IMR-90 (cell line): ENCODE measurements around the gene GALNT8. TPM values are rescaled to one million over a fixed set of nuclear protein-coding genes. Genes with fewer than 3 reads are reported as not detected.

ENCODE experiments used
- ATAC-seq: fragments of 200-7000 bp; cut with Tn5 transposase; 2 replicates; pipeline ENCODE4 v1.9.1; 2020; ENCODE audit warnings: low read depth, mild to moderate bottlenecking, moderate library complexity
- BruUV-seq: library from RNA; stranded (reverse); fragments of 400-500 nt; replicated peaks from 2 replicates; lab custom pipeline; 2021; lab: Mats Ljungman, UMichigan
- CTCF ChIA-PET: fragments of 300-600 bp; formaldehyde crosslinking; extraction: SDS; loops from one replicate; lab custom pipeline; 2021; ENCODE audit warnings: antibody characterized with exemption; lab: Yijun Ruan, JAX
- POLR2A ChIA-PET: fragments of 300-600 bp; sonication (Branson Sonifier 250); formaldehyde crosslinking; loops from one replicate; lab custom pipeline; 2022; ENCODE audit warnings: antibody characterized with exemption; ENCODE audit not compliant: unreplicated experiment; lab: Charles Lee
- DNase-seq: peaks from one replicate; pipeline ENCODE4 v3.0.0; 2013
- H2AFZ ChIP-seq: replicated peaks from 2 replicates; pipeline ENCODE3; 2013; ENCODE audit warnings: low read length, mild to moderate bottlenecking; ENCODE audit not compliant: poor library complexity
- H2AK5ac ChIP-seq: 2 replicates; pipeline ENCODE4 v1.6.1; 2013; ENCODE audit warnings: low read depth, low read length, inconsistent platforms
- H2AK9ac ChIP-seq: replicated peaks from 2 replicates; pipeline ENCODE3; 2013; ENCODE audit warnings: mild to moderate bottlenecking, low read depth, low read length, moderate library complexity; ENCODE audit not compliant: poor library complexity
- H2BK120ac ChIP-seq: 2 replicates; pipeline ENCODE4 v1.6.1; 2013; ENCODE audit warnings: low read depth, low read length, inconsistent platforms
- H2BK15ac ChIP-seq: 3 replicates; pipeline ENCODE4 v1.6.1; 2013; ENCODE audit warnings: low read depth, low read length, inconsistent platforms
- H2BK20ac ChIP-seq: 2 replicates; pipeline ENCODE4 v1.6.1; 2013; ENCODE audit warnings: low read depth, mild to moderate bottlenecking, inconsistent platforms, low read length, moderate library complexity
- H2BK5ac ChIP-seq: 2 replicates; pipeline ENCODE4 v1.6.1; 2013; ENCODE audit warnings: mild to moderate bottlenecking, low read depth, low read length, inconsistent platforms; ENCODE audit not compliant: poor library complexity, severe bottlenecking
- H3K14ac ChIP-seq: replicated peaks from 2 replicates; pipeline ENCODE4 v1.6.1; 2013; ENCODE audit warnings: low read depth, low read length, inconsistent platforms
- H3K18ac ChIP-seq: 2 replicates; pipeline ENCODE4 v1.6.1; 2013; ENCODE audit warnings: low read depth, low read length, control low read depth
- H3K23ac ChIP-seq: 2 replicates; pipeline ENCODE4 v1.6.1; 2013; ENCODE audit warnings: low read depth, low read length, inconsistent platforms
- H3K27ac ChIP-seq: 2 replicates; pipeline ENCODE4 v1.5.1; 2013; ENCODE audit warnings: mild to moderate bottlenecking, control low read depth, low read length; ENCODE audit not compliant: insufficient read depth
- H3K27me3 ChIP-seq: 2 replicates; pipeline ENCODE4 v1.6.1; 2013; ENCODE audit warnings: low read length; ENCODE audit not compliant: control insufficient read depth, insufficient read depth
- H3K36me3 ChIP-seq: 2 replicates; pipeline ENCODE4 v1.6.1; 2013; ENCODE audit warnings: low read length, mixed read lengths; ENCODE audit not compliant: control insufficient read depth, insufficient read depth
- H3K4ac ChIP-seq: 2 replicates; pipeline ENCODE4 v1.6.1; 2013; ENCODE audit warnings: low read depth, low read length, inconsistent platforms
- H3K4me1 ChIP-seq: 2 replicates; pipeline ENCODE4 v1.6.1; 2013; ENCODE audit warnings: low read length, mixed read lengths; ENCODE audit not compliant: control insufficient read depth, insufficient read depth
- H3K4me2 ChIP-seq: 2 replicates; pipeline ENCODE4 v1.6.1; 2013; ENCODE audit warnings: low read depth, mild to moderate bottlenecking, control low read depth, low read length, moderate library complexity
- H3K4me3 ChIP-seq: 2 replicates; pipeline ENCODE4 v1.5.1; 2013; ENCODE audit warnings: low read depth, mild to moderate bottlenecking, control low read depth, low read length, moderate library complexity; ENCODE audit not compliant: insufficient read depth
- H3K56ac ChIP-seq: 2 replicates; pipeline ENCODE4 v1.6.1; 2013; ENCODE audit warnings: low read length, inconsistent platforms; ENCODE audit not compliant: insufficient read depth; ENCODE audit errors: extremely low read depth
- H3K79me1 ChIP-seq, 2 experiments: 2 replicates each; pipeline ENCODE4 v1.6.1; 2013; ENCODE audit warnings: low read length in 2 of 2, inconsistent platforms in 1 of 2, low read depth in 1 of 2
- H3K9ac ChIP-seq: 2 replicates; pipeline ENCODE4 v1.6.1; 2013; ENCODE audit warnings: low read depth, low read length, control low read depth
- H3K9me1 ChIP-seq: 2 replicates; pipeline ENCODE4 v1.6.1; 2013; ENCODE audit warnings: low read length, inconsistent platforms; ENCODE audit not compliant: insufficient read depth
- H3K9me3 ChIP-seq: 2 replicates; pipeline ENCODE4 v1.6.1; 2013; ENCODE audit warnings: low read length; ENCODE audit not compliant: control insufficient read depth, insufficient read depth
- H4K20me1 ChIP-seq: 2 replicates; pipeline ENCODE4 v1.6.1; 2013; ENCODE audit warnings: low read length, inconsistent platforms; ENCODE audit not compliant: insufficient read depth
- H4K5ac ChIP-seq: 2 replicates; pipeline ENCODE4 v1.6.1; 2013; ENCODE audit warnings: mild to moderate bottlenecking, low read depth, low read length, control low read depth
- H4K8ac ChIP-seq, 2 experiments: 2 replicates each; pipeline ENCODE4 v1.6.1; 2013; ENCODE audit warnings: low read depth in 2 of 2, low read length in 2 of 2, control low read depth in 1 of 2, inconsistent platforms in 1 of 2
- H4K91ac ChIP-seq: 2 replicates; pipeline ENCODE4 v1.6.1; 2013; ENCODE audit warnings: low read depth, low read length, inconsistent platforms; ENCODE audit not compliant: insufficient read depth
- BHLHE40 ChIP-seq: fragments of 150-350 bp; IDR thresholded peaks from 2 replicates; pipeline ENCODE4 v1.6.1; 2016; ENCODE audit warnings: mild to moderate bottlenecking, low read depth, low read length
- CEBPB ChIP-seq: IDR thresholded peaks from 2 replicates; pipeline ENCODE4 v1.6.1; 2012; ENCODE audit warnings: low read depth, low read length, improper control_type of control experiment
- CHD1 ChIP-seq: IDR thresholded peaks from 2 replicates; pipeline ENCODE4 v1.6.1; 2012; ENCODE audit warnings: low read depth, low read length, improper control_type of control experiment
- CTCF ChIP-seq: conservative IDR thresholded peaks from 2 replicates; pipeline ENCODE4 v1.5.1; 2012; ENCODE audit warnings: mild to moderate bottlenecking, low read depth, low read length, improper control_type of control experiment
- ELK1 ChIP-seq: fragments of 150-350 bp; IDR thresholded peaks from 2 replicates; pipeline ENCODE4 v1.6.1; 2016; ENCODE audit warnings: low read depth, mild to moderate bottlenecking, low read length, moderate library complexity, borderline replicate concordance
- FOS ChIP-seq: fragments of 150-350 bp; IDR thresholded peaks from 2 replicates; pipeline ENCODE4 v1.6.1; 2016; ENCODE audit warnings: low read depth, low read length
- MAFK ChIP-seq: IDR thresholded peaks from 2 replicates; pipeline ENCODE4 v1.6.1; 2012; ENCODE audit warnings: low read depth, low read length, improper control_type of control experiment
- MAZ ChIP-seq: IDR thresholded peaks from 2 replicates; pipeline ENCODE4 v1.6.1; 2012; ENCODE audit warnings: low read depth, mild to moderate bottlenecking, low read length, improper control_type of control experiment, moderate library complexity, borderline replicate concordance
- MXI1 ChIP-seq: IDR thresholded peaks from 2 replicates; pipeline ENCODE4 v1.6.1; 2012; ENCODE audit warnings: low read depth, mild to moderate bottlenecking, low read length, moderate library complexity, borderline replicate concordance
- POLR2A ChIP-seq: IDR thresholded peaks from 2 replicates; pipeline ENCODE4 v1.6.1; 2012; ENCODE audit warnings: mild to moderate bottlenecking, low read depth, low read length
- RAD21 ChIP-seq: IDR thresholded peaks from 2 replicates; pipeline ENCODE4 v1.6.1; 2012; ENCODE audit warnings: low read length, improper control_type of control experiment
- RFX5 ChIP-seq: IDR thresholded peaks from 2 replicates; pipeline ENCODE4 v1.8.0; 2012; ENCODE audit warnings: low read depth, mild to moderate bottlenecking, low read length, moderate library complexity
- SMC3 ChIP-seq: fragments of 150-350 bp; IDR thresholded peaks from 2 replicates; pipeline ENCODE4 v1.6.1; 2016; ENCODE audit warnings: low read depth, mild to moderate bottlenecking, antibody characterized with exemption, low read length, moderate library complexity
- USF2 ChIP-seq: fragments of 150-350 bp; IDR thresholded peaks from 2 replicates; pipeline ENCODE4 v1.6.1; 2017; ENCODE audit warnings: mild to moderate bottlenecking, antibody characterized with exemption, low read length, low read depth
- WGBS, 2 experiments: methylation state at CpG; one replicate each; pipeline versions ENCODE4 v1.1.5 to v1.1.7; 2013; ENCODE audit warnings: missing lambda C conversion rate in 2 of 2; ENCODE audit not compliant: insufficient read length in 1 of 2; ENCODE audit errors: extremely low coverage in 2 of 2; 5-methylcytosine and 5-hydroxymethylcytosine counted together
- dilution Hi-C: fragments of 300-500 bp; cut with HindIII; formaldehyde crosslinking; loops from one replicate; pipeline ENCODE4 v1.14.3; 2018; ENCODE audit warnings: low sequenced_read_pairs; ENCODE audit not compliant: unreplicated experiment
- in situ Hi-C: fragments of 300-500 bp; cut with MboI; formaldehyde crosslinking; loops from 3 replicates; pipeline ENCODE4 v1.14.3; 2019; ENCODE audit warnings: low sequenced_read_pairs, inconsistent platforms, mixed read lengths
- intact Hi-C: fragments of 100-400 bp; cut with micrococcal nuclease; formaldehyde crosslinking; loops from 2 replicates; pipeline ENCODE4 v1.10.0; 2022
- polyA plus RNA-seq, 3 experiments: library from polyadenylated mRNA; depleted of rRNA; stranded (reverse); fragments of >200 nt; gene quantifications; 2 replicates each; pipeline ENCODE4 v1.2.3, GENCODE V29; 2012; ENCODE audit warnings: low replicate concordance in 1 of 3
- total RNA-seq: library from RNA; depleted of rRNA; stranded (reverse); fragments of >200 nt; gene quantifications from 2 replicates; pipeline ENCODE4 v1.2.3, GENCODE V29; 2012

GALNT8 gene
- total and polyA plus RNA-seq, 2 of the 4 experiments (the other 2 are of a cell fraction), result not detected

- intact Hi-C loops, result no loop called here
Measured at GRCh38 chr12:4813741-4814140, 93.5 kb downstream of the GALNT8 start.

More at GRCh38 chr12:4813741-4814140, 93.5 kb downstream of the GALNT8 start:
- no peak overlapping the region for H2BK15ac ChIP-seq
- H3K9me1 ChIP-seq, result no peaks in the 10 kb centered on the region
- TF ChIP-seq MXI1, result no peak
- TF ChIP-seq POLR2A, result no peak
- no peak for TF ChIP-seq CTCF
- no peak for TF ChIP-seq CEBPB
- no peak for TF ChIP-seq FOS
- no peak for TF ChIP-seq MAZ
- no peak for TF ChIP-seq CHD1
- TF ChIP-seq RAD21, result no peak
- no peak for TF ChIP-seq USF2
- no peak for TF ChIP-seq ELK1
- no peak for TF ChIP-seq BHLHE40
- no peak for TF ChIP-seq MAFK
- no peak for TF ChIP-seq SMC3
- TF ChIP-seq RFX5, result no peak
- POLR2A ChIA-PET, result no interaction called here
- no peaks in the 10 kb centered on the region for H3K9me3 ChIP-seq
- H4K8ac ChIP-seq, result no peak overlapping the region
- no peak overlapping the region for H3K27ac ChIP-seq
- ATAC-seq (no peak), DNase-seq (no peak)
- WGBS, 2 experiments, result no CpG with 5 or more reads among the region's 5 CpGs
- H3K18ac ChIP-seq, result no peak overlapping the region
- H2BK20ac ChIP-seq, result no peak overlapping the region
- H3K4me3 ChIP-seq, result no peak overlapping the region
- in situ Hi-C loops (no loop called here), dilution Hi-C loops (no loop called here)
- no peak overlapping the region for H3K56ac ChIP-seq
- H4K5ac ChIP-seq, result no peak overlapping the region
- H3K4ac ChIP-seq, result no peak overlapping the region
- no peaks in the 10 kb centered on the region for H3K79me1 ChIP-seq
- H3K9ac ChIP-seq, result no peak overlapping the region
- H2AK5ac ChIP-seq, result no peak overlapping the region
- no peaks in the 10 kb centered on the region for H4K20me1 ChIP-seq
- no peaks in the 10 kb centered on the region for H3K4me1 ChIP-seq
- no TSS peak for BruUV-seq
- H3K23ac ChIP-seq, result no peak overlapping the region
- CTCF ChIA-PET, result no interaction called here
- H4K91ac ChIP-seq, result no peak overlapping the region
- H2BK5ac ChIP-seq, result no peak overlapping the region
- H3K36me3 ChIP-seq, result no peaks in the 10 kb centered on the region
- no peak overlapping the region for H3K4me2 ChIP-seq
- H3K14ac ChIP-seq, result no peak overlapping the region
- no peak overlapping the region for H2BK120ac ChIP-seq
- no peak overlapping the region for H2AFZ ChIP-seq
- peaks cover 21% of the 10 kb centered on the region for H3K27me3 ChIP-seq
- no peak overlapping the region for H2AK9ac ChIP-seq
